Measurements from ENCODE around the gene KRT15. TPM values are rescaled to one million over a fixed set of nuclear protein-coding genes. Genes with fewer than 3 reads are reported as not detected.

KRT15 gene
- total and polyA plus RNA-seq, 2 of the 4 experiments (the other 2 are of a cell fraction) = 2.9 to 5.3 TPM

- Histone ChIP-seq H2BK120ac (ENCODE audit: low read depth, low read length) (peak overlapping the region; percentile 67), H2AK9ac (replicated peaks; ENCODE audit: low read depth, low read length, poor library complexity) (peak overlapping the region; percentile 86), H3K27me3 (ENCODE audit: control insufficient read depth, insufficient read depth, low read length) (peaks cover 2% of the 10 kb centered on the region; the same call in 1 of the 2 replicates), H4K5ac (ENCODE audit: low read depth, low read length) (no peak overlapping the region), H2BK15ac (ENCODE audit: low read depth, low read length) (peak overlapping the region; percentile 54; the same call in 1 of the 3 replicates), H2BK20ac (ENCODE audit: low read depth, low read length) (peak overlapping the region; percentile 78), H3K79me1 (ENCODE audit: low read depth in 1 of 2, low read length in 2 of 2) (no peaks in the 10 kb centered on the region), H3K9me1 (ENCODE audit: insufficient read depth, low read length) (peaks cover 17% of the 10 kb centered on the region), H3K56ac (ENCODE audit: extremely low read depth, insufficient read depth, low read length) (no peak overlapping the region), H4K8ac (ENCODE audit: low read depth in 2 of 2, low read length in 2 of 2) (peak overlapping the region in 1 of 2 experiments; percentile 84; a peak in 2 of 4 replicates), H2BK5ac (ENCODE audit: low read depth, low read length, poor library complexity, severe bottlenecking) (peak overlapping the region; percentile 22), H3K18ac (ENCODE audit: low read depth, low read length) (no peak overlapping the region), H3K27ac (ENCODE audit: insufficient read depth, low read length) (no peak overlapping the region), H4K20me1 (ENCODE audit: insufficient read depth, low read length) (no peaks in the 10 kb centered on the region), H3K4me1 (ENCODE audit: control insufficient read depth, insufficient read depth, low read length) (peaks cover 11% of the 10 kb centered on the region), H4K91ac (ENCODE audit: insufficient read depth, low read depth, low read length) (peak overlapping the region; percentile 57; the same call in 1 of the 2 replicates), H3K9me3 (ENCODE audit: control insufficient read depth, insufficient read depth, low read length) (no peaks in the 10 kb centered on the region), H3K9ac (ENCODE audit: low read depth, low read length) (no peak overlapping the region), H2AFZ (replicated peaks; ENCODE audit: low read length, poor library complexity) (peak overlapping the region; percentile 83), H3K23ac (ENCODE audit: low read depth, low read length) (no peak overlapping the region), H3K4me2 (ENCODE audit: low read depth, low read length) (no peak overlapping the region), H3K14ac (replicated peaks; ENCODE audit: low read depth, low read length) (no peak overlapping the region), H3K36me3 (ENCODE audit: control insufficient read depth, insufficient read depth, low read length) (no peaks in the 10 kb centered on the region), H2AK5ac (ENCODE audit: low read depth, low read length) (peak overlapping the region; percentile 75), H3K4me3 (ENCODE audit: insufficient read depth, low read depth, low read length) (no peak overlapping the region), H3K4ac (ENCODE audit: low read depth, low read length) (peak overlapping the region; percentile 60; the same call in 1 of the 2 replicates)
- intact Hi-C loops (cut with micrococcal nuclease) (no loop called here), in situ Hi-C loops (cut with MboI; ENCODE audit: low sequenced_read_pairs) (no loop called here), dilution Hi-C loops (cut with HindIII; ENCODE audit: low sequenced_read_pairs, unreplicated experiment) (no loop called here)
- TF ChIP-seq MAFK (IDR thresholded peaks at IDR 0.05; ENCODE audit: low read depth, low read length) (no peak), USF2 (IDR thresholded peaks at IDR 0.05; ENCODE audit: low read depth, low read length) (no peak), NFE2L2 (IDR thresholded peaks at IDR 0.05; ENCODE audit: low read depth, low read length) (no peak), CEBPB (IDR thresholded peaks at IDR 0.05; ENCODE audit: low read depth, low read length) (no peak), RFX5 (IDR thresholded peaks at IDR 0.05; ENCODE audit: low read depth, low read length) (no peak), FOS (IDR thresholded peaks at IDR 0.05; ENCODE audit: low read depth, low read length) (no peak), POLR2A (IDR thresholded peaks at IDR 0.05; ENCODE audit: low read depth, low read length) (no peak), MAZ (IDR thresholded peaks at IDR 0.05; ENCODE audit: borderline replicate concordance, low read depth, low read length) (no peak), CHD1 (IDR thresholded peaks at IDR 0.05; ENCODE audit: low read depth, low read length) (no peak), CTCF (conservative IDR thresholded peaks at IDR 0.05; ENCODE audit: low read depth, low read length) (no peak), RAD21 (IDR thresholded peaks at IDR 0.05; ENCODE audit: low read length) (no peak), BHLHE40 (IDR thresholded peaks at IDR 0.05; ENCODE audit: low read depth, low read length) (no peak), ELK1 (IDR thresholded peaks at IDR 0.05; ENCODE audit: borderline replicate concordance, low read depth, low read length) (no peak), SMC3 (IDR thresholded peaks at IDR 0.05; ENCODE audit: low read depth, low read length) (no peak), RCOR1 (IDR thresholded peaks at IDR 0.05; ENCODE audit: insufficient replicate concordance, low read length) (no peak)
- WGBS, 2 experiments (ENCODE audit: extremely low coverage in 2 of 2, insufficient read length in 1 of 2) = no CpG with 5 or more reads among the region's 5 CpGs
- no peak for ATAC-seq (ENCODE audit: low read depth)
- DNase-seq = no peak
- CTCF ChIA-PET = interaction anchor here (0.7 to 1.6 kb wide), 3 partner anchors 8 to 151 kb away, joined by 3 to 5 read pairs (median 3); no protein-coding TSS in a partner anchor
- no TSS peak for BruUV-seq (replicated peaks)
- POLR2A ChIA-PET (ENCODE audit: unreplicated experiment) = no interaction called here
These were observed 10.8 kb upstream of the KRT15 start for GRCh38 chr17:41529491-41529915.
